GM12865 (cell line): Measurements from ENCODE around the gene CNTRL.

Experiments used
- DNase-seq: peaks from one replicate; pipeline ENCODE4 v3.0.0; 2010; ENCODE audit warnings: low read depth
- H3K4me3 ChIP-seq: 2 replicates; pipeline ENCODE4 v1.5.1; 2011; ENCODE audit warnings: mild to moderate bottlenecking, low read depth, low read length, control low read depth
- CTCF ChIP-seq: IDR thresholded peaks from 2 replicates; pipeline ENCODE4 v1.5.1; 2011; ENCODE audit warnings: low read length, control low read depth, low read depth, inconsistent platforms; ENCODE audit not compliant: insufficient read depth; ENCODE audit errors: missing control alignments

Gene CNTRL

GRCh38 chr9:121201045-121201737 lies 126.4 kb downstream of the CNTRL start:
- DNase-seq, result peak; percentile 53
- H3K4me3 ChIP-seq, result peak overlapping the region; percentile 71
- no peak for TF ChIP-seq CTCF

- DNase-seq, result peak; percentile 99
- peak; percentile 62 for TF ChIP-seq CTCF
Observed at GRCh38 chr9:121201738-121202533, 127.2 kb downstream of the CNTRL start, which contains the start of gene RAB14. Gene RAB14 (minus strand): TSS chr9:121201869. CDS start chr9:121193412, 8,457 bp downstream.

GRCh38 chr9:121204121-121204520 lies 129.4 kb downstream of the CNTRL start:
- H3K4me3 ChIP-seq, result no peak overlapping the region
- no peak for TF ChIP-seq CTCF
- DNase-seq, result no peak

More at GRCh38 chr9:121201738-121202533, 127.2 kb downstream of the CNTRL start, which contains the start of gene RAB14:
- peak within 1 kb of the TSS; percentile 71 for H3K4me3 ChIP-seq

- DNase-seq, result no peak
- no peak for TF ChIP-seq CTCF
- H3K4me3 ChIP-seq, result no peak overlapping the region
Observed at GRCh38 chr9:121204611-121205010, 129.9 kb downstream of the CNTRL start.

- DNase-seq, result peak; percentile 51
- no peak for TF ChIP-seq CTCF
- H3K4me3 ChIP-seq, result no peak overlapping the region
Observed at GRCh38 chr9:121206516-121207370, 132.0 kb downstream of the CNTRL start.

- DNase-seq, result peak; percentile 75
- TF ChIP-seq CTCF, result no peak
- H3K4me3 ChIP-seq, result peak overlapping the region; percentile 33
Observed at GRCh38 chr9:121207371-121207940, 132.7 kb downstream of the CNTRL start.
